ENCODE results near the gene ZNF516. TPM values are rescaled to one million over a fixed set of nuclear protein-coding genes. Genes with fewer than 3 reads are reported as not detected.

Gene ZNF516
- total RNA-seq, 2 donors from 2014 or later, result 7.9 to 13.8 TPM

GRCh38 chr18:76496194-76496890 is 1.3 kb upstream of the ZNF516 start:
- DNase-seq (ENCODE audit: low spot score in 2 of 2) (peak in 1 of 2 donors; percentile 31), ATAC-seq (no peak)
- peaks cover 0 to 17% of the 10 kb centered on the region in 2 donors for H3K36me3 Mint-ChIP-seq
- H3K9me3 Mint-ChIP-seq, result no peaks in the 10 kb centered on the region
- H3K27ac Mint-ChIP-seq, result no peak overlapping the region

- peaks cover 0 to 17% of the 10 kb centered on the region in 2 donors for H3K36me3 Mint-ChIP-seq
- no peak overlapping the region for H3K27ac Mint-ChIP-seq
- DNase-seq (ENCODE audit: low spot score in 2 of 2), result peak in 1 of 2 donors; percentile 11
- no peaks in the 10 kb centered on the region for H3K9me3 Mint-ChIP-seq
- peak; percentile 14 to 41 for ATAC-seq
Observed at GRCh38 chr18:76495435-76496193, 572 bp upstream of the ZNF516 start.

GRCh38 chr18:76494231-76495005 is 624 bp downstream of the ZNF516 start:
- Mint-ChIP-seq H3K36me3 (peaks cover 0 to 17% of the 10 kb centered on the region in 2 donors), H3K27ac (no peak overlapping the region), H3K9me3 (no peaks in the 10 kb centered on the region)
- ATAC-seq, result no peak
- DNase-seq (ENCODE audit: low spot score in 2 of 2), result no peak

GRCh38 chr18:76493213-76494161 is 1.6 kb downstream of the ZNF516 start:
- Mint-ChIP-seq H3K9me3 (no peaks in the 10 kb centered on the region), H3K36me3 (peaks cover 0 to 17% of the 10 kb centered on the region in 2 donors), H3K27ac (peak overlapping the region; percentile 2 to 86)
- DNase-seq (ENCODE audit: low spot score in 2 of 2) (peak in 1 of 2 donors; percentile 15), ATAC-seq (peak; percentile 11 to 17)

GRCh38 chr18:76492669-76493212 is 2.3 kb downstream of the ZNF516 start:
- DNase-seq (ENCODE audit: low spot score in 2 of 2) (peak; percentile 98 to 100), ATAC-seq (peak; percentile 89)
- Mint-ChIP-seq H3K27ac (peak overlapping the region; percentile 68 to 86), H3K36me3 (peaks cover 0 to 17% of the 10 kb centered on the region in 2 donors), H3K9me3 (no peaks in the 10 kb centered on the region)

- ATAC-seq, result peak; percentile 18 to 33
- peak in 1 of 2 donors; percentile 39 for DNase-seq (ENCODE audit: low spot score in 2 of 2)
- Mint-ChIP-seq H3K9me3 (no peaks in the 10 kb centered on the region), H3K36me3 (peaks cover 0 to 17% of the 10 kb centered on the region in 2 donors), H3K27ac (peak overlapping the region; percentile 68 to 86)
Observed at GRCh38 chr18:76491776-76492668, 3.0 kb downstream of the ZNF516 start.

GRCh38 chr18:76491473-76491775 is 3.6 kb downstream of the ZNF516 start:
- ATAC-seq (peak; percentile 12 to 39), DNase-seq (ENCODE audit: low spot score in 2 of 2) (peak in 1 of 2 donors; percentile 45)
- Mint-ChIP-seq H3K9me3 (no peaks in the 10 kb centered on the region), H3K36me3 (peaks cover 0 to 17% of the 10 kb centered on the region in 2 donors), H3K27ac (peak overlapping the region in 1 of 2 donors; percentile 86)

GRCh38 chr18:76490670-76491472 is 4.2 kb downstream of the ZNF516 start:
- no peaks in the 10 kb centered on the region for H3K9me3 Mint-ChIP-seq

GRCh38 chr18:76490033-76490432 is 5.0 kb downstream of the ZNF516 start:
- peaks cover 0 to 17% of the 10 kb centered on the region in 2 donors for H3K36me3 Mint-ChIP-seq
- DNase-seq (ENCODE audit: low spot score in 2 of 2) (no peak), ATAC-seq (no peak)
- no peak overlapping the region for H3K27ac Mint-ChIP-seq
- no peaks in the 10 kb centered on the region for H3K9me3 Mint-ChIP-seq

More at GRCh38 chr18:76490670-76491472, 4.2 kb downstream of the ZNF516 start:
- Mint-ChIP-seq H3K27ac (peak overlapping the region; percentile 77 to 80), H3K36me3 (peaks cover 0 to 17% of the 10 kb centered on the region in 2 donors)
- DNase-seq (ENCODE audit: low spot score in 2 of 2), result no peak
- no peak for ATAC-seq

- DNase-seq (ENCODE audit: low spot score in 2 of 2), result no peak
- H3K36me3 Mint-ChIP-seq, result peaks cover 0 to 17% of the 10 kb centered on the region in 2 donors
- no peak for ATAC-seq
- no peaks in the 10 kb centered on the region for H3K9me3 Mint-ChIP-seq
- H3K27ac Mint-ChIP-seq, result no peak overlapping the region
Observed at GRCh38 chr18:76489081-76489480, 6.0 kb downstream of the ZNF516 start.

GRCh38 chr18:76488190-76488589 is 6.9 kb downstream of the ZNF516 start:
- no peak for DNase-seq (ENCODE audit: low spot score in 2 of 2)
- Mint-ChIP-seq H3K27ac (no peak overlapping the region), H3K36me3 (peaks cover 0 to 10% of the 10 kb centered on the region in 2 donors), H3K9me3 (no peaks in the 10 kb centered on the region)
- no peak for ATAC-seq

- Mint-ChIP-seq H3K27ac (no peak overlapping the region), H3K9me3 (no peaks in the 10 kb centered on the region), H3K36me3 (peaks cover 0 to 10% of the 10 kb centered on the region in 2 donors)
- no peak for ATAC-seq
- DNase-seq (ENCODE audit: low spot score in 2 of 2), result no peak
Observed at GRCh38 chr18:76487782-76488181, 7.3 kb downstream of the ZNF516 start.

- H3K36me3 Mint-ChIP-seq, result peaks cover 0 to 2% of the 10 kb centered on the region in 2 donors
- H3K27ac Mint-ChIP-seq, result no peak overlapping the region
- ATAC-seq, result no peak
- DNase-seq (ENCODE audit: low spot score in 2 of 2), result no peak
- H3K9me3 Mint-ChIP-seq, result no peaks in the 10 kb centered on the region
Observed at GRCh38 chr18:76487070-76487469, 8.0 kb downstream of the ZNF516 start.

- ATAC-seq (no peak), DNase-seq (ENCODE audit: low spot score in 2 of 2) (no peak)
- Mint-ChIP-seq H3K9me3 (no peaks in the 10 kb centered on the region), H3K27ac (no peak overlapping the region), H3K36me3 (no peaks in the 10 kb centered on the region)
Observed at GRCh38 chr18:76486574-76486973, 8.5 kb downstream of the ZNF516 start.

All from activated naive CD4-positive, alpha-beta T cell treated with anti-CD3 and anti-CD28 coated beads, Interleukin-2, amount 50 U/mL, for 72 hours (primary cell).